GM10847 (cell line): ENCODE data around the gene RARRES2.

Experiments
- POLR2A ChIP-seq: IDR thresholded peaks from 2 replicates; pipeline ENCODE4 v1.6.1; 2011; ENCODE audit not compliant: insufficient read length; ENCODE audit errors: extremely low read depth

Gene RARRES2

DNA sequence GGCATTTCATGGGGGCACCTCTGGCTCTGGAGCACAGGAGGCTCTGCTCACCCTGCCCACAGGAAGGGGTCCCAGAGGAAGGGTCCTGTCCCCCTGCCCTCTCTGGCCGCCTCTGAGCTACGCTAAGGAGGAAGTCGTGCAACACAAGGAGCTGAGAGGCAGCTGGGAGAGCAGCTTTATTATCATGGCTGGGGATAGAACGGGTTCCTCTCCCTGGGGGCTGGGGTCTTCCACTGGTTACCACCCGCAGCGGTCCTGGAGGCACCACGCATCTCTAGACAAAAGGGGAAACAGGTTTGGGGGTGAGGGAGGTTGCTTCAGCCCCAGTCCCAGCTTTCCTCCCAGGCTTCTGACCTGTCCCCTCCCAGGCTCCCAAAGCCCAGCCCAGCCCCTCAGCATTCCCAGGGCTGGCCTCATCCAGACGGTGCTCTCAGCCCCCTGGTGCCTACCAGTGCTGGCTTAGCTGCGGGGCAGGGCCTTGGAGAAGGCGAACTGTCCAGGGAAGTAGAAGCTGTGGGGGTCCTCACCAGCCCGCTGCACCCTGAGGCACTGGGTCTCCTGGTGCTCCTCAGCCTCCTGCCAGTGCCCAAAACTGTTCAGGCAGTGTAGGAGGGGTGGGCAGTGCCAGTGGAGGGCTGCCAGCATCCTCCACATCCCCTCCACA, 3.1 kb downstream of the RARRES2 start:
- TF ChIP-seq POLR2A: no peak

DNA sequence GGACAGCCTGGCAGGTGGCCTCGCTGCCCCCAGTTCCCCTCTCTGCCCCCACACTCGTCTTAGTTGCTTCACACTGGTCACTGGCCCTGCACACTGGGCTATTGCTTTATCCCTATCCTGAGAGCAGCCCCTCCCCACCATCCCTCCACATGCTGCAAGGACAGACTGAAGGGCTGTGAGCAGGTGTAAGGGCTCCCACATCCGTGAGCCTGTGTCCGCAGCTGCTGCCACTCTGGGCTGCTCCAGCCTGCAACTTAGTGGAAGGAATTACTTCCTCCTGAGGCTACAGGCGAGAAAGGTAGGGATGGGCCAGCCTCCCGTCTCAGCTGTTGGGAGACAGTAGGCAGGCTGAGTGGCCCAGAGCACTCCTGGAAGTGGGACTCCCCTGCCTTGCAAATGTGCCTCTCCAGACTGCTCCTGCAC, 3.8 kb downstream of the RARRES2 start:
- no peak for TF ChIP-seq POLR2A

DNA sequence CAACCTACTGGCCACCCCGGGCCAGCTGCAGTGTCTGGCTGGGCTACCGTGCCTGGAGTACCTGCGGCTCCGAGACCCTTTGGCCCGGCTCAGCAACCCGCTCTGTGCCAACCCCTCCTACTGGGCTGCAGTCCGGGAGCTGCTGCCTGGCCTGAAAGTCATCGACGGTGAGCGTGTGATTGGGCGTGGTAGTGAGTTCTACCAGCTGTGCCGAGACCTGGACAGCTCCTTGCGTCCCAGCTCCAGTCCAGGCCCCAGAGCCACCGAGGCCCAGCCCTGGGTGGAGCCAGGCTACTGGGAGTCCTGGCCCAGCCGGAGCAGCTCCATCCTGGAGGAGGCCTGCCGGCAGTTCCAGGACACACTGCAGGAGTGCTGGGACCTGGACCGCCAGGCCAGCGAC, 4.2 kb downstream of the RARRES2 start:
- TF ChIP-seq POLR2A: no peak

DNA sequence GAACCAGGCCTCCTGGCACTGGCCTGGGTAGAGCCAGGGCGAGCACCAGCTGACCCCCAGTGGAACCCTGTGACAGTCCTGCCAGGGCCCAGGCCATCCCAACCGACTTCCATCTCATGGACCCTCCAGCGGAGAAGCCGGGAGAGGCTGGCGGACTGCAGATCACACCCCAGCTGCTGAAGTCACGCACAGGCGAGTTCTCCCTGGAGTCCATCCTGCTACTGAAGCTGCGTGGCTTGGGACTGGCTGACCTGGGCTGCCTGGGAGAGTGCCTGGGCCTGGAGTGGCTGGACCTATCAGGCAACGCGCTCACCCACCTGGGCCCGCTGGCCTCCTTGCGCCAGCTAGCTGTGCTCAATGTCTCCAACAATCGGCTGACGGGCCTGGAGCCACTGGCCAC, 4.7 kb downstream of the RARRES2 start:
- no peak for TF ChIP-seq POLR2A

DNA sequence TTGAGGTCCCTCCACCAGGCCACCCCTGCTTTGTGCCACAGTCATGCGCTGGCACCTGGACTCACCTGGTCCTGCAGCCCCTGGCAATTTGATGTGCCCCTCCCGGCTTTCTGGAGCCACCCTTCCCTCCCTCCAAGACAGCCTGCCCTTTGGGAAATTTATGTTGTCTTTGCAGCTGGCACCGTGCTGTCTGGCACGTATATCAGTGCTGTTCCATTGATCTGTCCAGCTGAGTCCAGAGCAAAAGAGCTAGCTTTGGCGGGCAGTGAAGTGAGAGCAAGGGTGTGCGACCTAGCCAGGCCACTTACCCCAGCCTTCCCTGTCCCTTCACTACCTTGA, 5.7 kb downstream of the RARRES2 start:
- no peak for TF ChIP-seq POLR2A

DNA sequence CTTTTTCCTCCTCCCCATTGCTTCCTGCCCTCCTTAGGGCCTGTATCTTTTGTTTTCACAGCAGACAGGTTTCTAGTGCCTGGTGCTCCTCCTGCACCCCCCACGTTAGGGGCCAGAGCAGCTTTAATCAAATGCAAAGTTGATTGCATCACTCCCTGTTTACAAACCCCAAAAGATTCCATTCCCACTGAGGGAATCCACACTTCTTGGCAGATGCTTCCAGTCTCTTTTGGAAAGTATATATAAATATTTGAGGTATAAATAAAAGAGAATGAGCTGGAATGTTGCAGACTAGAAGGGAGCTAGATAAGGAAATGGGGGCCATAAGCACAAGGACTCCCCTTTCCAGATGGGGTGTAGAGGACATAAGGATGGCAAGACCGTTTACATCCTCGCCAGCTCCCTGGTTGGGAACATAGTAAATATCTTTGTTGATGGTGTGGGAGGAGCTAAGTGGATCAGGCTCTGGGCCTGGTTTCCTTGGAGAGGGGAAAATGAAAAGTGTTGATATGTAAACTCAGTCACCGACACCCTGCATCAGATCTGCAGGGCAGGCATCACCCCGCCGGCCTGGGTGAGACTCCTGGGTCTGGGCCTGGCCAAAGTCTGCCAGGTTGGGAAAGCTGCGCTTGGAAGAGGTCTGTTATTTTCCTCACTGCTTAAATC, 6.2 kb downstream of the RARRES2 start:
- TF ChIP-seq POLR2A: no peak

DNA sequence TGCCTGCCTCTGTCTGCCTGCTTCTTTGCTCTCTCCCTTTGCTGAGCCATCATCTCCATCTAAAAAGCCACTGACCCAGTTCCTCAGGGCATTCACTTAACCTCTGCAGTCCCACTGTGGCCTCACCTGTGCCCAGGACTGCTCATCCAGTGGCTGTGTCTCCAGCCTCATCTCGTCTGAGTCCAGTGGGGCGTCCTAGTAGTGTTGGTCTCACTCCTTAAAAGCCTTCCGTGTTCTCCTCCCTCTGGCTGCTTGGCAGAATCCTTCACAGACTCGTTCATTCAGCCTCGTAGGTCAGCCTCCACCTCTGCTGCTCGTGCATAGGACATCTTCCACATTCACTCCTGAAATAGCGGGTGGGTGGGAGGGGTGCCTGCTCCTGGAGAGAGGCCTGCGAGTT, 7.3 kb downstream of the RARRES2 start:
- TF ChIP-seq POLR2A: no peak

DNA sequence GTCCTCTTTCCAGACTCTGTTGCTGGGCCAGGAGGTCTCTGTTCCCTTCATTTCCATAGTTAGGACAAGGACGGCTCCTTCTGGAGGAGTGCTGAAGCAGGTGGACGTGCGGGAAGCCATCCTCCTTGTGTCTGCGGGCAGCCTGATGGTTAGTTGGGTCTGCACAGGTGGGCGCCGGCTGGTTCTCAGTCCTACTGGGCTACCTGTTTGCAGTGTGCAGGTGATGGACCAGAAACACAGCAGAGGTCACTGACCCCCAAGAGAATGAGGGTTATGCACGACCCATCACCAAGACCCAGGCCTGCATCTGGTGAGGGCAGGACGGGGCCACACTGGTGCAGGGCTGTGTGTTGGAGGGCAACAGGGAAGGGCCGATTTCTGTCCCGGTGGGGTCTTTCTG, 7.8 kb downstream of the RARRES2 start:
- no peak for TF ChIP-seq POLR2A

DNA sequence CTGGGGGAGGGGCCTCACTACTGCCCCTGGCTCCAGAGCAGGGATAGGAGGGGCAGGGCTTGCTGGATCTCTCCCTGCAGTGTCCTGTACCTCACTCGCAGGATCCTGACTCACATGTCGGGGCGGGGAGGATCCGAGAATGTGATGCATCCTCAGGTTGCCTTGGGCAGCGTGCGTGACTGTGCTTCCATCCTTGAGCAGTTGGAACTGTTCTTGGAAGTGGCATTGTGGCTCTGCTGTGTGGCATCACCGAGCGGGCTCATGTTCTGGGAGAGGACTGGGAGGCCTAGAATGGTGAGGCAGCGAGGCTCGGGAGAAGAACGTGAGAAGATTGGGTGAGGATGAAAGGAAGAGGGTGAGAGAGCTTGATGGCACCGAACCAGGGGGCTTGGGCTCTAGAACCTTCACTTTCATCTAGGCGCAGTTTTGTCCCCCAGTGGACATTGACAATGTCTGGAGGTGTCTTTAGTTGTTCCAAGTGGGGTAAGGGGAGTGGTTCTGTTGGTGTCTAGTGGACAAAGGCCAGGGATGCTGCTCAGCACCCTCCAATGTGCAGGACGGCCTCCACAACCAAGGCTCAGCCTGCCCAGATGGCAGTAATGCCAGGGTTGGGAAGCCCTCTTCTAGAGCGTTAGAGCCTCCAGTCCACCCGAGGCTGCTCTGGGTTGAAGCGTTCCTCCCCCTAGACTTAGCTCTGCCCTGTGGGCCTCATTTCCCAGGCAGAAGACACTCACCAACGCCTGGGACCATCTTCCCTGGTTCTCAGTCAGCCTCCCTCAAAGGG, 8.4 kb downstream of the RARRES2 start:
- TF ChIP-seq POLR2A: no peak

DNA sequence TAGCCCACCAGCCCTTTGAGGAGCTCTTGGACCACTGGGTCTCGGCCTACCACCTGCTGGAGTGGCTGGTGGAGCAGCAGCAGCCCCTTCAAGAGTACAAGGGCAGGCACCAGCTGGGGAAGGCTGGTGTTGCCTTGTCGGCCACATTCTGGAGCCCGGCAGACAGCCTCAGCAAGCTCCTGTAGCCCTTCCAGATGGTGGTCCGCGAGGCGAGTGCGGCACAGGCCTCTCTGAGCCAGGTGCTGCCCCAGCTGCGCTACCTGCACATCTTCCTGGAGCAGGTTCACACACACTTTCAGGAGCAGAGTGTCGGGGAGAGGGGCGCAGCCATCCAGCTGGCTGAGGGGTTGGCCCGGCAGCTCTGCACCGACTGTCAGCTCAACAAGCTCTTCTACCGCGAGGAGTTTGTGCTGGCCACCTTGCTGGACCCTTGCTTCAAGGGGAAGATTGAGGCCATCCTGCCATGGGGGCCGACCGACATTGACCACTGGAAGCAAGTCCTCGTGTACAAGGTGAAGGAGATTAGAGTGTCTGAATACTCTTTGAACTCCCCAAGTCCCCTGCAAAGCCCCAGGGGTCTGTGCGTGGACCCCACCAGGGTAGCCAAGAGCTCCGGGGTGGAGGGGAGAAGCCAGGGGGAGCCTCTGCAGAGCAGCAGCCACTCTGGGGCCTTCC, 11.1 kb downstream of the RARRES2 start:
- no peak for TF ChIP-seq POLR2A

DNA sequence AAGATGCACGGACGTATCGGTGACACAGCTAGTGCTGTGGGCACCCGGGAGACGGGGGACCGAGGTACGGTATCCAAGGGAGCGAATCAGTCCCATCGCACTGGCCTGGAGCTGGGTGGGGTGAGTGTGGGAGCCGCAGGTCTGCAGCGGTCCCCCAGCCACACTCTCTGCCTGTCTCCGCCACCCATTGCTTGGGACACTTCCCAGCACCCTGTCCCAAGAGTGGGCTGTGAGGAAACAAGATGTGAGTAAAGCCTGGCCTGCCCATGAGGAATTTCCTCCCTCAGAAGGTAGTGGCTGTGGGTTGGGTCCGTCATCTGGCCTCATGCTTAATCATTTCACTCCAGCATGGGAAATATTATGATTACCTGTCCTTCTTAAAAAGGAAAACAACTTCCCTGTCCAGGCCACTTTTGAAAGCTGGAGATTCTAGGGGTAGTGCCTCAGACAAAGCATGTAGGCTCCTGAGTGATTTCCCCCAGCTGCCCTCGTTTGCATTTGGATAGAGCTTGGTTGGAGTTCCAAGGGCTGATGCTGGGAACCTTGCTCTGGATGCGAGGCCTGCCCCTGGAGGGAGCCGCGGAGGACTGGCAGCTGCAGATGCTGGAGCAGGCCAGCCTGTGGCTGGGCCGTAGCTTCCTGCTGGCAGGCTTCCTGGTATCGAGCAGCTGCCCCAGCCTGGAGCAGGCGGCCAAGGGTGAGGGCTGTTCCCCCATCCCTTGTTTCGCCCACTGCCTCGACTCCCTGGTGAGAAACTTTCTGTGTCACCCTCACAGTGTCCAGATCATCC, 11.9 kb downstream of the RARRES2 start:
- TF ChIP-seq POLR2A: no peak

DNA sequence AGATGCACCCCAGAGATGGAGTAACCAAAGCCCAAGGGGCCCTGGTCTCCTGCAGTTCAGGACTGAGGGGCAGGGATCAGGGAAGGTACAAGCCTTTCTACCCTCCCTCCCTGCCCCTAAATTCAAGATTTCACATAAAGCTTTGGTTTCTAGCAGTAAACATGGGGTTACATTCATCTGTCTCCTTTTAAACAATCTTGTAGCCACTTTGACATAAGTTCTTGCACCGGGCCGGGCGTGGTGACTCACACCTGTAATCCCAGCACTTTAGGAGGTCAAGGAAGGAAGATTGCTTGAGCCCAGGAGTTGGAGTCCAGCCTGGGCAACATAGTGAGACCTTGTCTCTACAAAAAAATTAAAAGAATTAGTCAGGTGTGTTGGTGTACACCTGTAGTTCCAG, 14.1 kb downstream of the RARRES2 start:
- TF ChIP-seq POLR2A: no peak

DNA sequence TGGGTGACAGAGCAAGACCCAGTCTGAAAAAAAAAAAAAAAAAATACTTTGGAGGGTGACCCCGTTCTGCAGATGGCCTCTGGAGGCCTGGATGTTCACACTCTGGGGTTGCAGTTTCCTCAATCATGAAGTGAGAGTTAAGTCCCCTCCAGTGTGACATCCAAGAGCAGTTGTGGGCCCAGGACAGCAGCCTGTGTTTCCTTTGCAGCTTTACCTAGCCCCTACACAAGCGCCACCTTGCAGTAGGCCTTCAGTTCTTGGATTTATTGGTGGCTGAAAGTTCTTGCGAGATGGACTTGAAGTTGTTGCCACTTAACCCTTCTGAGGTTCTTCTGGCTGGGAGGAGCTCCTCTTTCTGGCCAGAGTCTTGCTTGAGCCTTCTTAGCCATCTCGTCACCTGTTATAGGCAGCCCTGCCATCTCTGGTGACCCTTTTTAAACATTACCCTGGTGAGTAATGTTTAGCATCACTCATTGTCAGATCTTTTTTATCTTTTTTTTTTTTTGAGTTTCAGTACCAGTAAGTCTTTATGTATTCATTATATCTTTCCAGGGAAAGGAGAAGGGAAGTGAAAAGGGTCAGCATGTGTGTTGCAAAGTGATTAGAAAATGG, 14.7 kb downstream of the RARRES2 start:
- no peak for TF ChIP-seq POLR2A

DNA sequence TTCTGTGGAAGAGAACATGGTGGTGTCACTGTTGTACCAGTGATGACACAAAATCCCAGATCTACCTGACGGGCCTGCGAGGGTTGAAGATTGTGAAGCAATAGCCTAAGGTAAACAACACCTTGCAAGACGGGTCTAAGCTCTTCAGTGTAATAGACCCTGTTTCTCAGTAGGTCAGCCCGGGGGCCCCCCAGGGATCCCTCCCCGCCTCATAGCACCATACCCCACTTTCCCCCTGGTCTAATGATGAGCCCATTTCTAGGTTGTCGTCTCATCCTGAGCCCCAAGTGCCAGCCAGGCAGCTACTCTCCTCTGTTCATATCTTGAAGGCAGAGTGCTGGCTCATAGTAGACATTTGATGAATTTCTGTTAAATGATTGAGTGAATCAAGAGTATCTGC, 15.5 kb downstream of the RARRES2 start:
- no peak for TF ChIP-seq POLR2A
